Sigmoid colon (tissue), 7 donors: Measurements from ENCODE around the gene MYH9. TPM values are rescaled to one million over a fixed set of nuclear protein-coding genes. Genes with fewer than 3 reads are reported as not detected.
A peak's percentile ranks its signal among the peaks of the same experiment; 100 is the strongest.

ENCODE experiments used
- DNase-seq: peaks from one replicate; pipeline ENCODE4 v3.0.0-alpha.2; 2019
- H3K27ac ChIP-seq, 4 donors: fragments of 200-600 bp; sonication (generic); one replicate each; pipeline ENCODE4 v1.5.1; 2016 to 2019; ENCODE audit warnings: mild to moderate bottlenecking in 1 of 4
- H3K27me3 ChIP-seq, 3 donors: fragments of 200-600 bp; sonication (generic); one replicate each; pipeline ENCODE4 v1.5.1; 2019; ENCODE audit warnings: mild to moderate bottlenecking in 1 of 3
- H3K36me3 ChIP-seq, 4 donors: fragments of 200-600 bp; sonication (generic); one replicate each; pipeline ENCODE4 v1.5.1; 2016 to 2019
- H3K4me1 ChIP-seq, 4 donors: fragments of 200-600 bp; sonication (generic); one replicate each; pipeline ENCODE4 v1.5.1; 2017 to 2019
- H3K4me3 ChIP-seq, 4 donors: fragments of 200-600 bp; sonication (generic); one replicate each; pipeline ENCODE4 v1.5.1; 2017 to 2019; ENCODE audit warnings: mild to moderate bottlenecking in 2 of 4, moderate library complexity in 1 of 4
- H3K9me3 ChIP-seq, 4 donors: fragments of 200-600 bp in 3 of 4; sonication (generic) in 3 of 4; one replicate each; pipeline versions ENCODE4 v1.5.1 to v1.6.1; 2013 to 2019
- EP300 ChIP-seq, 4 donors: sonication (generic); formaldehyde crosslinking; IDR thresholded peaks; one replicate each; pipeline ENCODE4 v1.6.1; 2017; ENCODE audit warnings: antibody characterized with exemption in 4 of 4
- POLR2A ChIP-seq, 2 donors: fragments of 450-650 bp; IDR thresholded peaks; one replicate each; pipeline ENCODE4 v1.6.1; 2016; ENCODE audit warnings: antibody characterized with exemption in 2 of 2, mild to moderate bottlenecking in 2 of 2, moderate library complexity in 2 of 2
- POLR2AphosphoS5 ChIP-seq, 4 donors: sonication (generic); formaldehyde crosslinking; IDR thresholded peaks; one replicate each; pipeline ENCODE4 v1.6.1; 2017; ENCODE audit warnings: antibody characterized with exemption in 4 of 4
- WGBS, 2 donors: extraction: QIAGEN DNeasy Blood & Tissue Kit; methylation state at CpG; one replicate each; pipeline ENCODE4 v1.1.7; 2013; 5-methylcytosine and 5-hydroxymethylcytosine counted together
- intact Hi-C: fragments of 100-400 bp; cut with DNase I; formaldehyde crosslinking; loops from one replicate; pipeline ENCODE4 v1.15.1; 2023
- polyA plus RNA-seq, 3 donors: library from polyadenylated mRNA; stranded (reverse); fragments of 200-250 nt; gene quantifications; one replicate each; pipeline ENCODE4 v1.2.3, GENCODE V29; 2013
- total RNA-seq, 4 donors: library from RNA; depleted of rRNA; stranded (reverse); fragments of >200 nt; gene quantifications; one replicate each; pipeline ENCODE4 v1.1.0, GENCODE V29; 2016
- TF ChIP-seq, protein P1 (sequence below), 4 experiments: fragments of 450-650 bp in 3 of 4; fragments of 200-600 bp in 1 of 4; IDR thresholded peaks; one replicate each; pipeline ENCODE4 v1.5.1; 2016 to 2019; ENCODE audit warnings: antibody characterized with exemption in 4 of 4, mild to moderate bottlenecking in 3 of 4, moderate library complexity in 2 of 4
- donor health status: healthy with polysubstance abuse.
- donor health status: Bipolar disorder and iron deficiency.
- donor health status: healthy.

The MYH9 gene
- total and polyA plus RNA-seq, 7 donors = 63.7 to 307 (median 182) TPM

DNA sequence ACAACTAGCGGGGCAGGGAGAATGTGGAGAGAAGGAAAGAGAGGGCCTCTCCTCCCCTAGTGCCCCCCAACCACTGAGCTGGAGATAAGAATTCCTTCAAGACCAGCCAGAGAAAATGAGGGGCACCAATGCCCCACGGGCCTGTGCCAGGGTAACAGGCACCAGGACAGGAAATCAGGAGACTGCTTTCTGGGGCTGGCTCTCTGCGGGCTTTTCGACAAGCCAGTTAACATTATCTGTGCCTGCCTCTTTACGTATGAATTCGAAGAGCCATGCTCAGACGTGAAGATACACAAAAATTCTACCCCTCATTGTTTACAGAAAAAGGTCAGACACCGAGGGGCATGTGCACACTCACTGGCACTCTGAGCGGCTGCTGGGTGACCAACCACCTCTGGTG lies 52.1 kb downstream of the MYH9 start:
- Histone ChIP-seq H3K4me3 (no peak overlapping the region), H3K9me3 (no peaks in the 10 kb centered on the region), H3K4me1 (peaks cover 4 to 100% (median 100%) of the 10 kb centered on the region in 4 donors), H3K27me3 (no peaks in the 10 kb centered on the region), H3K36me3 (peaks cover 1 to 59% (median 32%) of the 10 kb centered on the region in 4 donors), H3K27ac (peak overlapping the region; percentile 96 to 100 (median 99))
- no peak for TF ChIP-seq POLR2AphosphoS5 (IDR thresholded peaks at IDR 0.05)
- no peak for TF ChIP-seq POLR2A (IDR thresholded peaks at IDR 0.05)
- TF ChIP-seq, protein P1, sequence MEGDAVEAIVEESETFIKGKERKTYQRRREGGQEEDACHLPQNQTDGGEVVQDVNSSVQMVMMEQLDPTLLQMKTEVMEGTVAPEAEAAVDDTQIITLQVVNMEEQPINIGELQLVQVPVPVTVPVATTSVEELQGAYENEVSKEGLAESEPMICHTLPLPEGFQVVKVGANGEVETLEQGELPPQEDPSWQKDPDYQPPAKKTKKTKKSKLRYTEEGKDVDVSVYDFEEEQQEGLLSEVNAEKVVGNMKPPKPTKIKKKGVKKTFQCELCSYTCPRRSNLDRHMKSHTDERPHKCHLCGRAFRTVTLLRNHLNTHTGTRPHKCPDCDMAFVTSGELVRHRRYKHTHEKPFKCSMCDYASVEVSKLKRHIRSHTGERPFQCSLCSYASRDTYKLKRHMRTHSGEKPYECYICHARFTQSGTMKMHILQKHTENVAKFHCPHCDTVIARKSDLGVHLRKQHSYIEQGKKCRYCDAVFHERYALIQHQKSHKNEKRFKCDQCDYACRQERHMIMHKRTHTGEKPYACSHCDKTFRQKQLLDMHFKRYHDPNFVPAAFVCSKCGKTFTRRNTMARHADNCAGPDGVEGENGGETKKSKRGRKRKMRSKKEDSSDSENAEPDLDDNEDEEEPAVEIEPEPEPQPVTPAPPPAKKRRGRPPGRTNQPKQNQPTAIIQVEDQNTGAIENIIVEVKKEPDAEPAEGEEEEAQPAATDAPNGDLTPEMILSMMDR (IDR thresholded peaks at IDR 0.05) = no peak
- TF ChIP-seq EP300 (IDR thresholded peaks at IDR 0.05) = no peak
- intact Hi-C loops = no loop called here
- no peak for DNase-seq
- 66 to 75% methylated on average over 9 of the region's 9 CpGs for WGBS, 2 donors

- no peak overlapping the region for H3K4me3 ChIP-seq
- 57 to 76% methylated on average over 17 of the region's 17 CpGs for WGBS, 2 donors
Observed at GRCh38 chr22:36334821-36335603, 52.8 kb downstream of the MYH9 start.

DNA sequence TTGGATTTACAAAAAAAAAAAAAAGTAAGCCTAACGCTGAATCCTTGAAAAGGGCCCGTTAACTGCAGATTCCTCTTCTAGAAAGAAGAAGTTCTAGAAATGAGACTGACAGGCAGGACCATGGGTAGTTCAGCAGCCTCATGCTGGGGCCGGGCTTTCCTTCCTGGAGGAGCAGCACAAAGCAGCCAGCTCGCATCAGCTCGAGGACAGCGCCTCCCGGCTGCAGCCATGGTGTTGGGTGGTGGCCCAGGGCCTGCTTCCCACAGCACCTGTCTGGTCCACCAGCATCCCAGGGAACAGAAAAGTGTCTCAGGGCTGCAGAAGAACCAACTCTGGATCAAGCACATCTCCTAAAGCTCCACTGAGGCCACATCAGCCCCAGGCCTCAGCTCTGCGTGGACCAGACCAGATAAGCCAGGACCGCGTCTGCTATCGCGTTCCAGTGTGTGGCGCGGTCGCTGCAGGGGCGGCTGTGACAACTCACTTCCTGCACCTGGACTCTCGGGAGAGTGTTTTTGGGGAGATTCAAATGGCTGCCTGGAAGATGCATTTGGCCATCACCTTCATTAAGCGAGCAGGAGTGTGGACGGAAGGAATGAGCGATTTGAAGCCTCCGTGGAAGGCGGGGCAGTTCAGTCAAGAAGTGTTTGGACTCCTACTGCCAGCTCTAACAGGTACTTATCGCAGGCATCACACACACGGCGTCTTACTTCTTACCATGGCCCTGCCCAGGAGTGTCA lies 53.5 kb downstream of the MYH9 start:
- TF ChIP-seq POLR2AphosphoS5 (IDR thresholded peaks at IDR 0.05) (peak in 2 of 4 donors; percentile 26 to 55), EP300 (IDR thresholded peaks at IDR 0.05) (no peak), POLR2A (IDR thresholded peaks at IDR 0.05) (no peak)
- TF ChIP-seq, protein P1 (IDR thresholded peaks at IDR 0.05) = peak in 1 of 4 experiments; percentile 20
- Histone ChIP-seq H3K36me3 (peaks cover 0 to 45% (median 23%) of the 10 kb centered on the region in 4 donors), H3K27me3 (no peaks in the 10 kb centered on the region), H3K4me1 (peaks cover 4 to 100% (median 100%) of the 10 kb centered on the region in 4 donors), H3K9me3 (no peaks in the 10 kb centered on the region), H3K27ac (peak overlapping the region; percentile 96 to 100 (median 99)), H3K4me3 (no peak overlapping the region)
- intact Hi-C loops = no loop called here
- 63 to 73% methylated on average over 25 of the region's 25 CpGs for WGBS, 2 donors
- peak; percentile 85 for DNase-seq

More at GRCh38 chr22:36334821-36335603, 52.8 kb downstream of the MYH9 start:
- H3K9me3 ChIP-seq = no peaks in the 10 kb centered on the region
- intact Hi-C loops = no loop called here
- peak; percentile 89 for DNase-seq
- H3K27me3 ChIP-seq = no peaks in the 10 kb centered on the region
- TF ChIP-seq POLR2AphosphoS5 (IDR thresholded peaks at IDR 0.05) (peak in 3 of 4 donors; percentile 48 to 70 (median 53)), EP300 (IDR thresholded peaks at IDR 0.05) (no peak)
- H3K4me1 ChIP-seq = peaks cover 4 to 100% (median 100%) of the 10 kb centered on the region in 4 donors
- peak overlapping the region; percentile 96 to 100 (median 99) for H3K27ac ChIP-seq
- peaks cover 0 to 52% (median 28%) of the 10 kb centered on the region in 4 donors for H3K36me3 ChIP-seq

- H3K36me3 ChIP-seq = peaks cover 0 to 39% (median 18%) of the 10 kb centered on the region in 4 donors
- TF ChIP-seq, protein P1 (IDR thresholded peaks at IDR 0.05) = no peak
- no peak for TF ChIP-seq EP300 (IDR thresholded peaks at IDR 0.05)
- TF ChIP-seq POLR2A (IDR thresholded peaks at IDR 0.05) = no peak
- peak in 3 of 4 donors; percentile 6 to 10 (median 9) for TF ChIP-seq POLR2AphosphoS5 (IDR thresholded peaks at IDR 0.05)
- H3K27ac ChIP-seq = peak overlapping the region; percentile 96 to 100 (median 99)
- H3K4me3 ChIP-seq = no peak overlapping the region
- 23 to 46% methylated on average over 5 of the region's 5 CpGs for WGBS, 2 donors
- no peaks in the 10 kb centered on the region for H3K9me3 ChIP-seq
- intact Hi-C loops = no loop called here
- no peak for DNase-seq
- no peaks in the 10 kb centered on the region for H3K27me3 ChIP-seq
- peaks cover 4 to 100% (median 100%) of the 10 kb centered on the region in 4 donors for H3K4me1 ChIP-seq
Observed at GRCh38 chr22:36333644-36334043, 54.1 kb downstream of the MYH9 start.
